ENCODE results near the gene EEF1A2. TPM values are rescaled to one million over a fixed set of nuclear protein-coding genes. Genes with fewer than 3 reads are reported as not detected.

The EEF1A2 gene
- total and polyA plus RNA-seq, 2 experiments from 2014 or later: 1.3 to 37.1 TPM

GRCh38 chr20:63478346-63479302 is 20.3 kb downstream of the EEF1A2 start:
- Mint-ChIP-seq H3K36me3 (ENCODE audit: low read depth) (no peaks in the 10 kb centered on the region), H3K27me3 (ENCODE audit: insufficient read depth, low read depth, poor library complexity) (peaks cover 29% of the 10 kb centered on the region), H3K9me3 (no peaks in the 10 kb centered on the region; the same call in 2 of the 3 replicates), H3K27ac (no peak overlapping the region), H3K4me1 (peaks cover 52% of the 10 kb centered on the region), H3K4me3 (no peak overlapping the region; the same call in 2 of the 3 replicates)
- DNase-seq (ENCODE audit: low spot score) (no peak), ATAC-seq (no peak)
- H3K4me2 ChIP-seq: no peak overlapping the region
- H2AFZ ChIP-seq: no peak overlapping the region
- H3K4me3 ChIP-seq: no peak overlapping the region
- 0 out of 2 replicates have a peak, but pooled peaks cover 4% of the 10 kb centered on the region for H4K20me1 ChIP-seq (replicated peaks; ENCODE audit: insufficient read depth)
- no peaks in the 10 kb centered on the region for H3K36me3 ChIP-seq (ENCODE audit: insufficient read depth)
- H3K9me2 ChIP-seq (ENCODE audit: insufficient read depth): no peaks in the 10 kb centered on the region
- H3K79me2 ChIP-seq (replicated peaks; ENCODE audit: insufficient read depth): no peaks in the 10 kb centered on the region
- 0 out of 2 replicates have a peak, but pooled peaks cover 4% of the 10 kb centered on the region for H3F3A ChIP-seq (replicated peaks; ENCODE audit: low read depth)
- H3K4me1 ChIP-seq (ENCODE audit: insufficient read depth): peaks cover 18% of the 10 kb centered on the region
- no peak overlapping the region for H3K27ac ChIP-seq (ENCODE audit: low read depth)
- TF ChIP-seq NANOG (IDR thresholded peaks at IDR 0.05; ENCODE audit: borderline replicate concordance) (no peak), STAT1 (IDR thresholded peaks at IDR 0.05; ENCODE audit: unreplicated experiment) (no peak), ETS1 (IDR thresholded peaks at IDR 0.05) (no peak), ZNF114 (CRISPR knock-in tag; IDR thresholded peaks at IDR 0.05) (no peak), CTCF (conservative IDR thresholded peaks at IDR 0.05; ENCODE audit: low read depth in 2 of 2) (0 out of 4 replicates have a peak, but pooled peaks of 1 of the 2 experiments have one; percentile 0), JUNB (IDR thresholded peaks at IDR 0.05; ENCODE audit: unreplicated experiment) (no peak)
- no peaks in the 10 kb centered on the region for H3K27me3 ChIP-seq (ENCODE audit: insufficient read depth)

- ATAC-seq: no peak
- no peaks in the 10 kb centered on the region for H3K79me2 ChIP-seq (replicated peaks; ENCODE audit: insufficient read depth)
- peaks cover 28% of the 10 kb centered on the region for H3K27me3 Mint-ChIP-seq (ENCODE audit: insufficient read depth, low read depth, poor library complexity)
- no peaks in the 10 kb centered on the region for H3K36me3 ChIP-seq (ENCODE audit: insufficient read depth)
- H3K9me3 Mint-ChIP-seq: no peaks in the 10 kb centered on the region; the same call in 2 of the 3 replicates
- H3K4me3 ChIP-seq: peak overlapping the region; percentile 12; the same call in 1 of the 2 replicates
- peaks cover 18% of the 10 kb centered on the region for H3K4me1 ChIP-seq (ENCODE audit: insufficient read depth)
- H3K36me3 Mint-ChIP-seq (ENCODE audit: low read depth): no peaks in the 10 kb centered on the region
- no peaks in the 10 kb centered on the region for H3K27me3 ChIP-seq (ENCODE audit: insufficient read depth)
- H3K27ac ChIP-seq (ENCODE audit: low read depth): no peak overlapping the region
- 0 out of 2 replicates have a peak overlapping the region, but pooled peaks have one; percentile 3 for H2AFZ ChIP-seq
- 0 out of 2 replicates have a peak, but pooled peaks cover 4% of the 10 kb centered on the region for H4K20me1 ChIP-seq (replicated peaks; ENCODE audit: insufficient read depth)
- peak overlapping the region; percentile 46; the same call in 1 of the 2 replicates for H3K4me2 ChIP-seq
- 0 out of 2 replicates have a peak, but pooled peaks cover 4% of the 10 kb centered on the region for H3F3A ChIP-seq (replicated peaks; ENCODE audit: low read depth)
- DNase-seq (ENCODE audit: low spot score): no peak
- no peak overlapping the region for H3K27ac Mint-ChIP-seq
- H3K9me2 ChIP-seq (ENCODE audit: insufficient read depth): no peaks in the 10 kb centered on the region
- no peak overlapping the region for H3K4me3 Mint-ChIP-seq
- peaks cover 52% of the 10 kb centered on the region for H3K4me1 Mint-ChIP-seq
- TF ChIP-seq CREB1 (CRISPR knock-in tag; IDR thresholded peaks at IDR 0.05; ENCODE audit: low read depth) (no peak), STAT1 (IDR thresholded peaks at IDR 0.05; ENCODE audit: unreplicated experiment) (no peak), CTCF (conservative IDR thresholded peaks at IDR 0.05; ENCODE audit: low read depth in 2 of 2) (no peak)
Measured at GRCh38 chr20:63477944-63478343, 20.9 kb downstream of the EEF1A2 start.

Data from GM23338 (cell line).